T-helper 2 cell (primary cell): ENCODE measurements around the gene GTF2F2.
A peak's percentile ranks its signal among the peaks of the same experiment; 100 is the strongest.
"Not testable (repeated sequence)": the region's sequence is repeated elsewhere in the genome, so short reads cannot be mapped to it uniquely, and the experiment has no call there.

Experiments
- DNase-seq, 5 experiments: peaks; one replicate each; pipeline versions ENCODE4 v3.0.0 to v3.0.0-alpha.2; 2012 to 2022

The GTF2F2 gene

DNA sequence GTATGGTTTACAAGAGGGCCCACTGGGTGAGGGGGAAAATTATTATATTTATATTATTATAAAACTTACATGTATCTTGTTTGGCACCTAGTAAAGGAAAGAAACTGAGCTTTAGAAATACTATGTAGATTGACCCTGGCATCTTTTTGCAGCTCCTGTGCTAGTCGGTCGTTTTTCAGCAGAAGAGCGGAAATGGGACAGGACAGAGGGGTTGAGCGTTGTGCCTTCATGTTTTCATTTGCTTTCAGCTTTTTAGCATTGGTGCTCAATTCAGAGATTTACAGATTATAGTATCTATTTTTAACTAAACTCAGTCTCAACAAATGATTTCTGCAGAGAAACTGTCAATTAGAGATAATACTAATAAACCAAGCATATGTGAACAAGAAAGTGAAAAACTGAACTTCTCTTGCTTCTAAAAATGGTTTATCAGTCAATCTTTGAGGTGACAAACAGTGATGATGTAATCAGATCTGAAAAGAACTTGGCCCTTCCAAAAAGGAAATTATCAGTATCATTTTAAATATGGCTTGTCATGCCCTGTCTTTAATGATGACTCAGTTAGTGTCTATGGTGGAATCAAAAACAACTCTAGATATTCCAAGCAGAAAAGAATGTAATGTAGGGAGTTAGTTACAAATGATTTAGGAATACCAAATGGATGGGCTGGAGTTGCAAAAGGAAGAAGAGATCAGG, 137.5 kb downstream of the GTF2F2 start:
- DNase-seq = peak in 1 of 5 experiments; percentile 63

DNA sequence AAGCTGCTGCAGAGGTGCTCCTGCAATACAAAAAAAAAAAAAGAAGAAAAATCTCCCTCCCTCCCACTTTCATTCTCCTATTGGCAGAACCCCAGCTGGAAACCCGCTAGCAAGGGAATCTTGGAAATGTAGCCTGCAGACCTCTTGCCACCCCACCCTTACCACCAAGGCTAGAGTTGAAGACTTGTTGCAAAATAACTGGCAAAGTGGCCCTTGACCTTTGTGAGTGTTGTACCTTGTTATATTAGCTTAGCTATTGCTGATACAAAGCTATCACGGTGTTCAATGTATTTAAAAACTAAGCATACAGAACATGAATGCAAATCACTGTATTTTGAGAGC, 138.0 kb downstream of the GTF2F2 start:
- DNase-seq = no peak

DNA sequence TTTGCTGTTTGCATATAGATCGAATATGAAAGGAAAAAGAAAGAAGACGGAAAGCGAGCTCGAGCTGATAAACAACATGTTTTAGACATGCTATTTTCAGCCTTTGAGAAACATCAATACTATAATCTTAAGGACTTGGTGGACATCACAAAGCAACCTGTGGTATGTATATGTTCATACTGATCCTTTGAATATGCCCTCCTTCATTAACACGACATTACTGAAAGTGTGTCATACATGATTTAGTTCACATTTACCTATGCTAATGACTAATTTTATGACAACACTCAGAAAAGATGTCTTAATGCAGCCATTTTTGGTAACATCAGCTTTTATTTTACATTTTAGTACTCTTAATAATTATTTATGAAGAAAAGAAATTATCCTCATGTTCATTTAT, 146.9 kb downstream of the GTF2F2 start:
- no peak for DNase-seq

DNA sequence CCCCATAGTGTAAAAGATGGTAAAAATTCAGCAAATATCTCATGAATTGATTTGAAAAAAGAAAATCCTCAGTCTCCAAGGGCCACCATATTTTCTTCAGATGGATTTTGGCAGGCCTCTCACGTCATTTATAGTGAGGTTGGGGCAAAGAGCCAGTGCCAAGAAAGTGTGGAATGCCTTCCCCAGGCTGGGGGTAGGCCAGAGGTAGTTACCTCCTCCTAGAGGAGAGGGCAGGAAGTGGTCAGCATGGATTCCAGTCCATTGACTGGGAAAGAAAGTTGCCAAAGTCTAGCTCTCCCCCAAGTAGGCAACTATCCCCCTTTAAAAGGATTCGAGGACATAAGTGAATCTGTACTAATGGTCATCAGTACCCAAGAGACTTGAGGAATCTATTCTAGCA, 148.9 kb downstream of the GTF2F2 start:
- DNase-seq = no peak

DNA sequence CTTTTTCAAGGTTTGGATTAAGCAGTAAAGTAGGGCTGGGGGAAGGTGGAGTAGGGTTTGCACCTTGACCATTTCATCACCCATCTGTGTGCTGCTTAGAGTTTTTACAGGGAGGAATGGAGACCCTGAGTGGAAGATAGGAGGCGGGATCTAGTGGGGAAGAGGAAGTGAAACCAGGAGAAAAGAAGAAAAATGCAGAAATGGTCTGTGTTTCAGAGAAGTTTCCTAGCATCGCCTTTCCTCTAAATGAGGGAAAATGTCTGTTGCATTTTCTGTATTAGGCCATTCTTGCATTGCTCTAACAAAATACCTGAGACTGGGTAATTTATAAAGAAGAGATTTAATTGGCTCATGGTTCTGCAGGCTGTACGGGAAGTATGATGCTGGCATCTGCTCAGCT, 156.6 kb downstream of the GTF2F2 start:
- DNase-seq = no peak

DNA sequence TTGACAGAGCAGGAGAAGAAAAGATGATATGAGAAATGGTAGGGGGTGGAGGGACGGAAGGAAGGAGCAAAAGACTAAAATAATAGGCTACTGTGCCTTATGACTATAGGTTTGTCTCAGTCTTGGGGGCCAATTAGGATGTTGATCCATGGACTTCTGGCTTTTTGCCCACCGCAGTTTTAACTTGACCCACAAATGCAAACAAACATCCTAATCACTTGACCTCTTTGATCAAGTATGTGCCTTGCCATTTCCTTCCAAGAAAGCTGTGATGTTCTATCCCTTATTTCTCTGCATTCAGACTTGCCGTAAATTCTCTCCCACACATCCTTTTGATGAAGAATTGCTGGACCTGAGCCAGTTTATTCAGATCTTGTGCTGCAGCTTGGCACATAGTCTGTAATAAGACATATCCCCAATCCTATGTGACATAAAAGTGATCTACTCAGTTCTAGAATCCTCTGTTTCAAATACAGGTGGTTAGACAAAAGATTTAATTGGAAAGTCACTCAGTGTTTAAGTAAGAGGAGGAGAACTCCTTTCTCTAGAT, 157.9 kb downstream of the GTF2F2 start:
- DNase-seq = no peak

DNA sequence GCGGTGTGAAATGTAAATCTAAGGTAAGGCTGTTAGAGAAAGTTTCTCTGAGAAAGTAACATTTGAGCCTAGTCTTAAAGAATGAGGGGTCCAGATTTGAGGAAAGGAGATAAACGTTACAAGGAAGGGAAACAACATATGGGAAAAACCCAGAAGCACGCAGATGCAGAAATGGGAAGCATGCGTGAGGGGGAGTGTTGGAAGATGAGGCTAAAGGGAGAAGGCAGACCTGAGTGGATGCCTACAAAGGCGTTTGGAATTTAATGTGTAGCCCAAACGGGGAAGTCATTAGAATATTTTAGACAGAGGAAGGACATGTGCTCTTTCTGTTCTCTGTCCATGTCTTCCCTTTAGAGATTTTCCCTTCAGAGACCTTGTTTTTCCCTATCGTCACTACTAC, 159.7 kb downstream of the GTF2F2 start:
- DNase-seq = no peak

DNA sequence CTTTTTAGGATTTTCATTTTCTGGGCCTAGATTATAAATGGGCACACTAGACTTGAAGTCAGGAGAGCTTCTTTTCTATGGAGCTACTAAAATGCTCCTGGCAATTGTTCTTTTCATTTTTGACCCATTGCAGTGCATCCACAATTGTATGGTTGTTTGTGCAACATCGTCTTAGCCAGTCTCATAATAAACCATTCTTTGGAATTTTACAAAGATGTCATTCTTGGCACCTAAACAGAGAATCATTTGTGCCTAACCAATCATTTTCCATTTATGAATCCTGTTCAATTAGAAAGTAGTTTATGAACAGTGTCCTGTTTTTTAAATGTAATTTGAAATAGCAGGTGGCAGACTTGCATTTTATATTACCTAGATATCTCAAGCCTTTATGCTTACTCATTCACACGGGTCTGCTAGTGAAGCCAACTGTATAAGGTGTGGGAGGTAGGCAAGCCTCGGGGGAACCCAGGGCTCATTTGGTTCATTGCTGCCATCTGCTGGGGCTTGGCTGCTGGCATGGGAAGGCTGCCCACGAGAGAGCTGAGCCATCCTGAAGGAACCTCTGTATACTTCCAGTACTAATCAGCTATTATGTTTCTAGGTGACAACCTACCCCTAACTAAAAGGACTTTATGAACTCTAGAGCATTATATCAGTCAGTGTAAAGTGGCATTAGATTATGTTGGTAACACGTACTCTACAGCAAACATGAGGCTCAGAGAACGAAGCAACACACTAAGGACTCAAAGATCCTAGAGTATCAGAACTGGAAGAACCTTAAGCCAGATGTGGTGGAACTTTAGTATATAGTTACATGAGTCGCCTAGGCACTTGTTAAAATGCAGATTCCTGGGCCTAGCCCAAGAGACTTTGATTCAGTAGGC, 160.7 kb downstream of the GTF2F2 start:
- peak in 3 of 5 experiments; percentile 13 to 62 (median 36) for DNase-seq

DNA sequence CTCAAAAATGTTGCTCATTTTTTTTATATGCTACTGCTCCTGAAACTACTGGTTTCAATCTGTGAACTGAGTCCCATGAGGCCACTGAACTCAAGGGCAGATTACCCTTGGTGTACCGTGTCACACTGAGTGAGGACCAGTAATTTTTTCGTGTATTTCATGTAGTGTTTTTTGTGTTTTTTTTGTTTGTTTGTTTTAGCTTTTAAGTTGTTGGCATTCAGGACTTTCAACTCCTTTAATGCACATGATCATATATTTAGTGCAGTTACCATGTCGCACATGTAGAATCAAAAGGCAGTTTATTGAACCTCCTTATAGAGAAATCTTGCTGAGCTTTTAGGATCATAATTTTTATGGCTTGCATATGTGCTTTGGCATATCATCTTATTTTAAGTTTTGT, 162.7 kb downstream of the GTF2F2 start:
- no peak for DNase-seq

DNA sequence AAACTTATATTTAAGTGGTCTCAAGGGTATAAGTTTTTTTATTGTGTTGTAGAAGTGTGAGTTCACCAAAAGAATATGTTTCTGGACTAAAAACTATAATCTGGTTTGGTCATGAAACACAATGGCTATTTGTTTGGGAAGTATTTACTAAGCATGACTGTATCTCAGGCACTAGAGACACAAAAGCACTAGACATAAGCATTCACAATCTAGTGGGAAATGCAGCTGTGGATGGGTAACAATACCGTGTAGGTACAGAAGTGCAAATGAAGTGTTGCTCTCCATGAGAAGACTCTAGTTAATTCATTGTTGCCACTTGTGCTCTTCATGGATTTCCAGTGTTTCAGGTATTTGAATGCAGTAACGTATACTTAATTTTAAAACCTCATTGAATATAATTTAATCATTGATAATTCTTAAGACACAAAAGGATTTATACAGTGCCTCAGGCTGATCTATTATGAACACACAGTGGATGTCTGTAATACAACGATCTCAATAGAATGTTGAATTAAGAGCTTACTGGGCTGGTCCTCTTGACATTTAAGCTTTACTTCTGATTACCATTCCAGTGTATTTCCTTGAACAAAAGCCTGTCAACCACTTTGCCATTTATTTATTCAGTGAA, 169.7 kb downstream of the GTF2F2 start:
- no peak for DNase-seq

DNA sequence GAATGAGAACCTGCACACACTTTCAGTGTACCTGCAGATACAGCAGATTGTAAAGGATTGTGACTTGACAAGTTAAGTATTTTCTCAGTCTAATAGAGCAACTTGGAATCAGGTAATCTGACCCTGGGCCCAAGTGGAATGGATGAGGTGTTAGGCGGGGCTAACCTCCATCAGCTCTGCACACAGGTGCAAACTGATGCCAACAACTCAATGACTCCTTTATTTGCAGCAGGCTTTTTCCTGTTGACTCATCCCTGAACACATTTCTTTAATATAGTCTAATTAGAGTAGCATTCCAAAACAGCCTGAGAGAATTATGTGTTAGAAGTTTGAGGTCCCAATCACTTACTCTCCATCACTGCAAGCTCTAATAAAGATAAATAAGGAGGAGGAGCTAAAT, 171.9 kb downstream of the GTF2F2 start:
- no peak for DNase-seq

DNA sequence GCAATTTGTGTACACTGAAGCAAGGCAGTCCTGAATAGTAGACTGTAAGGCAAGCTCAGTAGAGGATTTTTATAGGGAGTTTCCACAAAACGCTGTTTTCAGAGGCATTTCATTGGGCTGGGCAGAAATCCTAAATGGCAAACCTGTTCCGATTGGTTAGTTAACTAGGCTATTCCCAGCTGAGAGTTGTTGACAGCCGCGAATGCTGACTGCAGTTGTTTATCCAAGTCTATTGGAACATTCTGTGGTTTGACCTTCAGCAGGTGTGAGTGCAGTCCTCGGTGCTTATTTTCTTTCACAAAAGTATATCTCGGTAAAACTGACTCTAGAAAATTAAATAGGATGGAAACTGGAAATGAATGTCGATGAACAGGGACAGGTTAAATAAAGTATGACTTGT, 175.2 kb downstream of the GTF2F2 start:
- no peak for DNase-seq

DNA sequence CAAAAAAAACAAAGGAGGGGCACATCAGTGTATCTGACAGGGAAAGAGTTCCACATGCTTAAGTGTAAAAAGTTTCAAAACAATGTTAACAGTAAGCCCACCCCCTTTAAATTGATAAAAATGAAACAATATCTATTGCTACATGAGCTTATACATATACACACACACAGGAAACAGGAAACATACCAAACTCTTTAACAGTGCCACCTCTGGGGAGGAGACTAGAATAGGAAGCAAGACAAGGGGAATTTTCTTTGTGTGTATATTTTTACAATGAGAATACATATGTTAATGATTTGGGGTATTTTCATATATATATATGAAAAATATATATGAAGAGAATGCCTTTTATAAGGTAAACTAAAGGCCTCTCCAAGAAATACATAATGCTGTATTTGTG, 175.9 kb downstream of the GTF2F2 start:
- DNase-seq = no peak

DNA sequence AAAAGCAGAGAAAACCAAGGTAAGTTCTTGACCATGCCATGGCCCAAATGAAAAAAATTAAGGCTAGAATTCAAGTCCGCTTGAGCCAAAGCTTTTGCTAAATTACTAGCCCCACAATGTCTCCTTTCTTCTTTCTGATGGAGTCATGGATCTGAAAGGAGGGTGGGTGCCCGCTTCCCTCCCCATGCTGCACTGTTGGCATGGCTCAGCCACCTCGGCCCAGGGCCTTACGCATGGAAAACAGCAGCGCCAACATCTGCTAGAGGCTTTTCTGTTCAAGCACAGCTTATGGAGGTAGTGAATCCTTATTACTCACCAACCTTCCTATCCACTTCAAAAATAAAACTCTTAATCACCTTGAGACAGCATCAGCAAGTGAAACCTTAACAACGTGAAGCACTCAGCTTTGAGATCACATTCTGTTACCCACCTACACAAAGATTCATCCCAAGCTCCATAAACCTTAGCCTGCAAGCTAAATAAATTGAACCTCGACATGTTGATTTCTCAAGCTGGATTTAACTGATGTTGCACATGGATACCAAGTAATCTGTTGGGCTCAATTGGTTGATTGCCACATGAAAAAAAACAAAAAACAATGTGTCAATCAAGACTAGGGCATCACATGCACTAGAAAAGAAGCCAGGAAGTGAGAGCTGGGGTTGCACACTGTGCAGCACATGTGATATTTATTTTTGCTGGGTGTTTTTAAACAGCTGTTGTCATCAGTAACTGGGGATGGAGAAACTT, 177.3 kb downstream of the GTF2F2 start:
- DNase-seq = peak in 2 of 5 experiments; percentile 17 to 82

DNA sequence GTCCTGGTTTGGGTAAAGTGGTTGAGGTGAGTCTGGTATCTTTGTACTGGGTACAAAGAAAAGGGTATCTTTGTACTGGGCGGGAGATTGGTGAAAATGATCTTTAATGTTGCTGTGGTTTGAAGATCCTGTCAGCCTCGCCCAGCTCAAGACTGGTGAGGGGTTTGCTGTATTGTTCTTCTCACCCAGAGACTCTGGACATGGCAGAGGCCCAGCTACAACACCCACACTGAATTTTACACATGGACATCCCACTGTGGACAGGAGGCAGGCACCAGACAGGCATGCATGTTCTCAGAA, 177.8 kb downstream of the GTF2F2 start:
- DNase-seq = no peak

DNA sequence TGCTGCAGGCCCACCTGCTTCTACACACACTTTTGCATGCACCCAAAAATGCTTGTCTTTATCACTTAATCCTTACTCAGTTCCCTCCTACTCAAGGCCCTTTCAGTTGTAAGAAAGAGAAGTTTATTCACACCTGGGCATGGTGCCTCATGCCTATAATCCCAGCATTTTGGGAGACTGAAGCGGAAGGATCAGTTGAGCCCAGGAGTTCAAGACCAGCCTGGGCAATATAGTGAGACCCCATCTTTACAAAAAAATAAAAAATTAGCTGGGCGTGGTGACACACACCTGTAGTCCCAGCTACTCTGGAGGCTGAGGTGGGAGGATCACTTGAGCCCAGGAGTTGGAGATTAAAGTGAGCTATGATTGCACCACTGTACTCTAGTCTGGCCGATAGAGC, 178.2 kb downstream of the GTF2F2 start:
- not testable (repeated sequence) for DNase-seq

DNA sequence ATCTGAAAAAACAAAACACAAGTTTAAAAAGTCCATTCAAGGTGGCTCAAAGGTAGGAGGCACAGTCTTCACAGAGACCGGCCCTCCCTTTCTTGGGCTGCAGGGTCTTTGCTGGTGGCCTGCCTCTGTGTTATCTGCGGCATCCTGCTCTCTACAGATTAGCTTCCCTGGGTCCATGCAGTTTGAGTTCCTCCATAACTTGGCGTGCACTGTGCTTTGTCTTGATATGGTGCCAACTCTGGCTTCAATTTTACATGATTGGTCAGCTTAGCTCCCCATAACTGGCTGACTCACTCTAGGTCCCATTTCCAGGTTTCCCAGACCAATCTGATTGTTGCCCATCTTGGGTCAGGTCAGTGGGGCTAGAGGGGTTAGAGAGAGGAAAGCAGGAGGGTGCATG, 178.9 kb downstream of the GTF2F2 start:
- no peak for DNase-seq

DNA sequence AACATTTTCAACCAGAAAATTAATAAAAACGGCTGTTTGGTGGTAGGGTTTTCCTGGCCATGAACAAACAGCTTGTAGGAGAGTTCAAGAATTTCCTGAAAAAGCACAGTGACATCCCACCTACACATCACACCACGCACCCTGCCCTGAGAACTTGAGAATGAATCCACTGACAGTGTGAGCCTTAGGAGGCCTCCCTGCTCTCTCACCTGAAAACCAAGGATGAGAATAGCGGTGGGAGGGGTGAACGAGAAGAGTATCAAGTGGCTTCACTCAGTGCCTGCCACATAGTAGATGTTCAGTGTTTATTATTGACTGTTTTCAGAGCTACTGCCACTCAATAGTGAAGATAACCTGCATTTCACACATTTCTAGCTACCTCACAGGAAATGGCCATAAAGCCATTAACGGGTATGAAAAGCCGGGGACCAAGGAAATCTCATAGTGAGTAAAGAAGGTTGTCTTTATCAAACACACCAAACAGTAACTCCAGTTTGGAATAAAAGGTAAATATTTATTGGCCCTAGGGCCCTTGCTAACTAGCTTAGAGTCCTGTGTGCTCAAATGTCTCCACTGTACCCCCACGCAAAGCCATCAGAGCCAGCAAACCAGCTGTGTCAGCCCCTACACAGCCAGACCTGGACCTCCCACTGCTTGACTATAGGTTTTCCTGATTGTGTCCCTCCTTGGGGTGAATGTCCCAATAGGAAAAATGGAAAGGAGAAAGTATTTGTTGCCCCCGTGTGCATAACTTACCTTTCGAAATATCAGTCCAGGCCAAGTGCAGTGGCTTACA, 180.1 kb downstream of the GTF2F2 start:
- DNase-seq = no peak

DNA sequence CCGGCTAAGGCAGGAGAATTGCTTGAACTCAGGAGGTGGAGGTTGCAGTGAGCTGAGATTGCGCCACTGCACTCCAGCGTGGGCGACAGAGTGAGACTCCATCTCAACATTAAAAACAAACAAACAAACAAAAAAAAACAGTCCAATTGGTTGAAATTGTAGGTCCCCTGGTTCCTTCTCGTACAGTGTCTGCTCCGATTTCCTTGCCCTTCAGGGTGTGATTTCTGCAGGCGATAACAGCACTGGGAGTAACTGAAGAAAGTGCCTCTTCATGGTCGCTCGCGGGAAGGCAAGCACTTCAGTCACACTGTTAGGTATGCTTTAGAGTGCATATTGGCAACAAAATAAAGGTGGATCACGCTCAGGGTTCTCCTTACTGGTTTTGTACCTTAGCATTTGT, 181.0 kb downstream of the GTF2F2 start:
- no peak for DNase-seq

DNA sequence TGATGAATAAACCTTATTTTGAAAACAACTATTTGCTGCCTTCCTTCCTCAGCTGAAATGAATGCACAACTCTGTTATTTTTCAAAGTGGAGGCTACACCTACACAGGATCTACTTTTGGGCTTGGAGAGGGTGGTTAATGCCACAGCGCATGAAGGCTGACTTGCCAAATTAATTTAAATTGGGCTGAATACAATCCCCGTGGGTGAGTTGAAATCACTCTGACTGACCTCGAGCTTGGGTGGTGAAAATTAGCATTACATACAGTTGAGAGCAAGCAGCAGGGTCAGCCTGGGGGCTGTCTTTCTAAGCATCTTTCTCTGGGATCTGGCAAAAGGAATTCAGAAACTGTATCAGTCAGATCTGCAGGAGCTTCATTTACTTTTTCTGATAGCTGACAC, 182.2 kb downstream of the GTF2F2 start:
- no peak for DNase-seq

DNA sequence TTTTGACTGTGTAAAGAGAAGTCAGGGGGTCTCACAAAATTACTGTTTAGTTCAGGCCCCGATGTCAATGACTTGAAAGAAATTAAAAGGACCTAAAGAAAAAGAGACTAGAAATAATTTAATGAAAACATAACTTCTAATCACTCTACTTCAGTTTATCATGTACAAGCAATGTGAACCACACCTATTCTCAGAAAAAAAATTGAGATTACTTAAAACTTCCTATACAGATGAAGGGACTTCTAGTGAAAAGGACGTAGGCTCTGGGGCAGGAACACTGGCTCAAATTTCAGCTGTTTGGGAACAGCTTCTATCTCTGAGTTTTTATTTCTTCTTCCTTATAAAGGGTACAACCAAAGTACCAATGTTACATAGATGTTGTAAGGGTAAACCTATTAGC, 182.7 kb downstream of the GTF2F2 start:
- no peak for DNase-seq

DNA sequence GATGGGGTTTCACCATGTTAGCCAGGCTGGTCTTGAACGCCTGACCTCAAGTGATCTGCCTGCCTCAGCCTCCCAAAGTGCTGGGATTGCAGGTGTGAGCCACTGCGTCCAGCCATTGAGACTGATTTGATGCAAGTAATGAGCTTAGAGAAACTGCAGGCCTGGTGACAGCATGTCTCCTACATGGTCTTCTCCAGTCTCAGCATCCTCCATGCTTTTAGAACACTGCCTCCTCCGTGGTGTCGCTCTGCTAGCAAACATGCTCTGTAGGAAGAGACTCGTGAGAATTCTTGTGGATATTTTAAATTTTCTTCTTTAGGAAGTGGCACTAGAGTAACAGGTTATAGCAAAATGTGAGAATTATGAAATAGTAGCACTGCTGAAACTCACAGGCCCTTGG, 183.6 kb downstream of the GTF2F2 start:
- DNase-seq = no peak
